GM19397 (cell line): ENCODE results near the gene HDDC2.

Experiments
- ATAC-seq: cut with Tn5 transposase; IDR thresholded peaks from one replicate; pipeline ENCODE4 v1.9.1; 2021; ENCODE audit warnings: mild to moderate bottlenecking, moderate library complexity; ENCODE audit not compliant: unreplicated experiment

HDDC2 gene

GRCh38 chr6:125271486-125272159 lies 30.1 kb downstream of the HDDC2 start:
- ATAC-seq = no peak

- no peak for ATAC-seq
Observed at GRCh38 chr6:125270380-125270779, 31.4 kb downstream of the HDDC2 start.

- ATAC-seq = no peak
Observed at GRCh38 chr6:125269328-125269985, 32.3 kb downstream of the HDDC2 start.

- ATAC-seq = no peak
Observed at GRCh38 chr6:125268765-125269164, 33.0 kb downstream of the HDDC2 start.

GRCh38 chr6:125267806-125268523 lies 33.8 kb downstream of the HDDC2 start:
- ATAC-seq = no peak

- ATAC-seq = no peak
Observed at GRCh38 chr6:125264476-125264875, 37.3 kb downstream of the HDDC2 start.

GRCh38 chr6:125262016-125263013 lies 39.5 kb downstream of the HDDC2 start:
- ATAC-seq = no peak

GRCh38 chr6:125259354-125259736 lies 42.4 kb downstream of the HDDC2 start:
- no peak for ATAC-seq

GRCh38 chr6:125258651-125259353 lies 43.0 kb downstream of the HDDC2 start:
- no peak for ATAC-seq

- ATAC-seq = no peak
Observed at GRCh38 chr6:125257351-125257750, 44.4 kb downstream of the HDDC2 start.

GRCh38 chr6:125255201-125255600 lies 46.6 kb downstream of the HDDC2 start:
- no peak for ATAC-seq

GRCh38 chr6:125254321-125254720 lies 47.4 kb downstream of the HDDC2 start:
- ATAC-seq = no peak

- no peak for ATAC-seq
Observed at GRCh38 chr6:125253881-125254280, 47.9 kb downstream of the HDDC2 start.

- ATAC-seq = no peak
Observed at GRCh38 chr6:125252891-125253290, 48.9 kb downstream of the HDDC2 start.

GRCh38 chr6:125251516-125252220 lies 50.1 kb downstream of the HDDC2 start:
- no peak for ATAC-seq

GRCh38 chr6:125250511-125250910 lies 51.3 kb downstream of the HDDC2 start:
- ATAC-seq = no peak

- no peak for ATAC-seq
Observed at GRCh38 chr6:125248136-125248535, 53.6 kb downstream of the HDDC2 start.

GRCh38 chr6:125246566-125246965 lies 55.2 kb downstream of the HDDC2 start:
- ATAC-seq = no peak

- ATAC-seq = no peak
Observed at GRCh38 chr6:125245523-125246264, 56.1 kb downstream of the HDDC2 start.
